Kidney epithelial cell (primary cell): ENCODE data around the gene GSTT2B. TPM values are rescaled to one million over a fixed set of nuclear protein-coding genes. Genes with fewer than 3 reads are reported as not detected.
"Not testable (repeated sequence)": the region's sequence is repeated elsewhere in the genome, so short reads cannot be mapped to it uniquely, and the experiment has no call there.

Source experiments
- DNase-seq: peaks from one replicate; pipeline ENCODE4 v3.0.0-alpha.2; 2010; ENCODE audit warnings: low read depth
- H3K27me3 ChIP-seq: 2 replicates; pipeline ENCODE4 v1.6.0; 2011; ENCODE audit warnings: low read length; ENCODE audit not compliant: control insufficient read depth, insufficient read depth
- H3K36me3 ChIP-seq: 2 replicates; pipeline ENCODE4 v1.5.1; 2011; ENCODE audit warnings: low read length; ENCODE audit not compliant: control insufficient read depth, insufficient read depth
- H3K4me3 ChIP-seq: 2 replicates; pipeline ENCODE4 v1.5.1; 2011; ENCODE audit warnings: low read depth, mild to moderate bottlenecking, control low read depth, low read length
- CTCF ChIP-seq: IDR thresholded peaks from 2 replicates; pipeline ENCODE4 v1.5.1; 2011; ENCODE audit warnings: mild to moderate bottlenecking, moderate library complexity, low read length, control low read depth, inconsistent platforms; ENCODE audit not compliant: insufficient read depth, poor library complexity, severe bottlenecking
- total RNA-seq: library from RNA; depleted of rRNA; stranded (reverse); fragments of >200 nt; gene quantifications from 2 replicates; pipeline ENCODE4 v1.2.3, GENCODE V29; 2015

Gene GSTT2B
- total RNA-seq: 3.4 and 3.8 TPM in 2 replicates

- not testable (repeated sequence) for H3K27me3 ChIP-seq, H3K4me3 ChIP-seq, H3K36me3 ChIP-seq, DNase-seq
Observed at GRCh38 chr22:23961084-23961771, at the start of gene GSTT2B. Gene GSTT2B, minus strand, starts transcription at chr22:23961195. Its CDS starts 64 bp downstream, at chr22:23961131.

- no peak overlapping the region for H3K4me3 ChIP-seq
- no peak for TF ChIP-seq CTCF
- no peaks in the 10 kb centered on the region for H3K27me3 ChIP-seq
- H3K36me3 ChIP-seq: no peaks in the 10 kb centered on the region
- no peak for DNase-seq
Observed at GRCh38 chr22:24010018-24010391, 49.0 kb upstream of the GSTT2B start.

- Histone ChIP-seq H3K36me3 (no peaks in the 10 kb centered on the region), H3K4me3 (no peak overlapping the region), H3K27me3 (no peaks in the 10 kb centered on the region)
- no peak for DNase-seq
- no peak for TF ChIP-seq CTCF
Observed at GRCh38 chr22:24009227-24010017, 48.4 kb upstream of the GSTT2B start.

- no peak for TF ChIP-seq CTCF
- H3K27me3 ChIP-seq: no peaks in the 10 kb centered on the region
- H3K4me3 ChIP-seq: no peak overlapping the region
- no peak for DNase-seq
- H3K36me3 ChIP-seq: no peaks in the 10 kb centered on the region
Observed at GRCh38 chr22:24008381-24009226, 47.6 kb upstream of the GSTT2B start.

GRCh38 chr22:24008022-24008283, 47.0 kb upstream of the GSTT2B start:
- Histone ChIP-seq H3K27me3 (no peaks in the 10 kb centered on the region), H3K4me3 (no peak overlapping the region), H3K36me3 (no peaks in the 10 kb centered on the region)
- DNase-seq: no peak
- TF ChIP-seq CTCF: no peak
